Thoracic aorta (tissue), 2 donors: ENCODE results near the gene FOXP1. TPM values are rescaled to one million over a fixed set of nuclear protein-coding genes. Genes with fewer than 3 reads are reported as not detected.

Experiments used
- ATAC-seq: fragments of 150-250 bp; one replicate; pipeline ENCODE4 v1.8.0; 2017; ENCODE audit warnings: low read depth; ENCODE audit not compliant: insufficient number of reproducible peaks, low FRiP score
- DNase-seq: peaks from one replicate; pipeline ENCODE4 v3.0.0-alpha.2; 2020; ENCODE audit warnings: low spot score
- H3K27ac ChIP-seq, 2 donors: fragments of 200-600 bp; sonication (generic); 1 replicate in 1 of 2; 2 replicates in 1 of 2; pipeline ENCODE4 v1.5.1; 2016; ENCODE audit warnings: mild to moderate bottlenecking in 2 of 2, moderate library complexity in 2 of 2
- H3K27me3 ChIP-seq: fragments of 200-600 bp; sonication (generic); replicated peaks from 2 replicates; pipeline ENCODE4 v1.6.0; 2016; ENCODE audit warnings: mild to moderate bottlenecking; ENCODE audit not compliant: insufficient read depth
- H3K36me3 ChIP-seq: fragments of 200-600 bp; sonication (generic); one replicate; pipeline ENCODE4 v1.5.1; 2016
- H3K4me1 ChIP-seq, 2 donors: fragments of 200-600 bp; sonication (generic); 1 replicate in 1 of 2; 2 replicates in 1 of 2; pipeline versions ENCODE4 v1.5.1 to v1.6.0; 2016; ENCODE audit warnings: low read depth in 2 of 2, mild to moderate bottlenecking in 1 of 2; ENCODE audit not compliant: control insufficient read depth in 1 of 2
- H3K4me3 ChIP-seq: fragments of 200-600 bp; sonication (generic); 2 replicates; pipeline ENCODE4 v1.5.1; 2016; ENCODE audit warnings: mild to moderate bottlenecking
- H3K9me3 ChIP-seq: fragments of 200-600 bp; sonication (generic); 2 replicates; pipeline ENCODE4 v1.5.1; 2016
- CTCF ChIP-seq: fragments of 200-600 bp; sonication (generic); IDR thresholded peaks from one replicate; pipeline ENCODE4 v1.5.1; 2019; ENCODE audit warnings: antibody characterized with exemption
- total RNA-seq, 2 donors: library from RNA; depleted of rRNA; stranded (reverse); fragments of >200 nt; gene quantifications; one replicate each; pipeline versions ENCODE4 v1.1.0 to v1.2.3, GENCODE V29; 2016

Gene FOXP1
- total RNA-seq, 2 donors from 2014 or later, result 176 to 255 TPM

GRCh38 chr3:71432044-71432975 is 151.2 kb downstream of the FOXP1 start:
- no peaks in the 10 kb centered on the region for H3K36me3 ChIP-seq
- H3K27ac ChIP-seq, result peak overlapping the region in 1 of 2 donors; percentile 52
- H3K9me3 ChIP-seq, result no peaks in the 10 kb centered on the region
- ATAC-seq (no peak), DNase-seq (no peak)
- H3K4me1 ChIP-seq, result peaks cover 35 to 53% of the 10 kb centered on the region in 2 donors
- H3K27me3 ChIP-seq, result no peaks in the 10 kb centered on the region
- H3K4me3 ChIP-seq, result no peak overlapping the region
- TF ChIP-seq CTCF, result no peak

- no peaks in the 10 kb centered on the region for H3K36me3 ChIP-seq
- peak overlapping the region in 1 of 2 donors; percentile 52 for H3K27ac ChIP-seq
- peaks cover 35 to 48% of the 10 kb centered on the region in 2 donors for H3K4me1 ChIP-seq
- no peak overlapping the region for H3K4me3 ChIP-seq
- no peak for DNase-seq
- ATAC-seq, result no peak
- no peaks in the 10 kb centered on the region for H3K9me3 ChIP-seq
- no peak for TF ChIP-seq CTCF
- H3K27me3 ChIP-seq, result no peaks in the 10 kb centered on the region
These were observed 152.5 kb downstream of the FOXP1 start for GRCh38 chr3:71430941-71431552.

GRCh38 chr3:71429597-71429988 is 153.9 kb downstream of the FOXP1 start:
- Histone ChIP-seq H3K4me3 (no peak overlapping the region), H3K4me1 (peaks cover 35 to 52% of the 10 kb centered on the region in 2 donors)
- no peak for TF ChIP-seq CTCF

GRCh38 chr3:71428841-71429596 is 154.5 kb downstream of the FOXP1 start:
- Histone ChIP-seq H3K4me3 (peak overlapping the region; percentile 67), H3K36me3 (no peaks in the 10 kb centered on the region), H3K9me3 (no peaks in the 10 kb centered on the region), H3K27ac (peak overlapping the region in 1 of 2 donors; percentile 12), H3K4me1 (peaks cover 35 to 47% of the 10 kb centered on the region in 2 donors), H3K27me3 (no peaks in the 10 kb centered on the region)
- DNase-seq (no peak), ATAC-seq (no peak)
- no peak for TF ChIP-seq CTCF

More at GRCh38 chr3:71429597-71429988, 153.9 kb downstream of the FOXP1 start:
- no peak overlapping the region for H3K27ac ChIP-seq
- ATAC-seq (no peak), DNase-seq (no peak)
- H3K9me3 ChIP-seq, result no peaks in the 10 kb centered on the region
- H3K36me3 ChIP-seq, result no peaks in the 10 kb centered on the region
- H3K27me3 ChIP-seq, result no peaks in the 10 kb centered on the region
